Erythroblast (primary cell): ENCODE results near the gene EHMT1.
"Not testable (repeated sequence)": the region's sequence is repeated elsewhere in the genome, so short reads cannot be mapped to it uniquely, and the experiment has no call there.

Source experiments
- DNase-seq, 2 experiments: peaks; one replicate each; lab custom pipeline; 2025; lab: John Stamatoyannopoulos, UW
- GATA1 ChIP-seq: IDR thresholded peaks from 2 replicates; pipeline ENCODE4 v1.6.1; 2011; ENCODE audit warnings: low read depth, mild to moderate bottlenecking, control low read depth, low read length, moderate library complexity
- POLR2A ChIP-seq: IDR thresholded peaks from 2 replicates; pipeline ENCODE4 v1.6.1; 2011; ENCODE audit warnings: mild to moderate bottlenecking, low read length

EHMT1 gene

DNA sequence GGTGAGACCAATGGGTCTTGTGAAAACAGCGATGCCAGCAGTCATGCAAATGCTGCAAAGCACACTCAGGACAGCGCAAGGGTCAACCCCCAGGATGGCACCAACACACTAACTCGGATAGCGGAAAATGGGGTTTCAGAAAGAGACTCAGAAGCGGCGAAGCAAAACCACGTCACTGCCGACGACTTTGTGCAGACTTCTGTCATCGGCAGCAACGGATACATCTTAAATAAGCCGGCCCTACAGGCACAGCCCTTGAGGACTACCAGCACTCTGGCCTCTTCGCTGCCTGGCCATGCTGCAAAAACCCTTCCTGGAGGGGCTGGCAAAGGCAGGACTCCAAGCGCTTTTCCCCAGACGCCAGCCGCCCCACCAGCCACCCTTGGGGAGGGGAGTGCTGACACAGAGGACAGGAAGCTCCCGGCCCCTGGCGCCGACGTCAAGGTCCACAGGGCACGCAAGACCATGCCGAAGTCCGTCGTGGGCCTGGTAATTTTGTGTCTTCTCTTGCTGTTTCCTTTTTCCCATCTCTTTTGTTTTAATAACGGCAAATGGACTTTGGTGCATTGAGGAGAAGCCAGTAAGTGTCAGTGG is 98.0 kb downstream of the EHMT1 start:
- no peak for TF ChIP-seq GATA1
- TF ChIP-seq POLR2A: no peak
- DNase-seq: no peak

DNA sequence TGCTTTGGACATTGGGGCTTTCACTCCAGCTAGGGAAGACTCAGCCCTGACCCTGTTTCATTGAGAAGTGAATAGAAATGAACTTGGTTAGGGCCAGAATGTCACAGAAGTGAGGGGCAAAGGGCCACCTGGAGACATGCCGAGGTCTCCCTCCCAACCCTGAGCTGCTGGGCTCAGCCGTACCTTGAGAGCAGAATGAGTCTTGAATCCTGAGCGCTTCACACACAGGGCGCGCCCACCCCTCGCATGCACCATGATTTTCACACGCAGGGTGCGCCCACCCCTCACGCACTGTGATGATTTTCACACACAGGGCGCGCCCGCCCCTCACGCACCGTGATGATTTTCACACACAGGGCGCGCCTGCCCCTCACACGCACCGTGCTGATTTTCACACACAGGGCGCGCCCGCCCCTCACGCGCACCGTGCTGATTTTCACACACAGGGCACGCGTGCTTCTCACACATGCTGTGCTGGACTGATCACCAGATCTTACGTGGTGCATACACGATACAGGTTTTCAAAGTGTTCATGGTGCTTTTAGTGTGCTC is 99.0 kb downstream of the EHMT1 start:
- TF ChIP-seq GATA1 (no peak), POLR2A (no peak)
- no peak for DNase-seq

DNA sequence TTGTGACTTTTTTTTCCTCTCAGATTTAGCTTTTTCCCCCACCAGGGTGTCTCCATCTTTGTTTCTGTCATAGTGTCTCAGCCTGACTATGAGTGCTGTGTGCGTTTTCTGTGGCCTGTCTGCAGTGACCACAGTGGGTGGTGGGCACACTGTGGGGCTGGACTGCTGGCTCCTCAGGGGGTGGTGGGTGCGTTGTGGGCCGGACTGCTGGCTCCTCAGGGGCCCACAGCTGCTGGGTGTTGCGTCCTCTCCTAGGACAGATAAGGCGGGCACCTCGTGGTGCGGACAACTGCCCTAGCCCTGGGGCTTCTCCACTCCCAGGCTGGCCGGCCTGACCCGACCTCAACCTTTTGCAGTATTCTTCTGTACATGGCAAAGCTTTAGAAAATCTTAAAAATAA is 100.4 kb downstream of the EHMT1 start:
- no peak for DNase-seq
- TF ChIP-seq GATA1 (no peak), POLR2A (no peak)

DNA sequence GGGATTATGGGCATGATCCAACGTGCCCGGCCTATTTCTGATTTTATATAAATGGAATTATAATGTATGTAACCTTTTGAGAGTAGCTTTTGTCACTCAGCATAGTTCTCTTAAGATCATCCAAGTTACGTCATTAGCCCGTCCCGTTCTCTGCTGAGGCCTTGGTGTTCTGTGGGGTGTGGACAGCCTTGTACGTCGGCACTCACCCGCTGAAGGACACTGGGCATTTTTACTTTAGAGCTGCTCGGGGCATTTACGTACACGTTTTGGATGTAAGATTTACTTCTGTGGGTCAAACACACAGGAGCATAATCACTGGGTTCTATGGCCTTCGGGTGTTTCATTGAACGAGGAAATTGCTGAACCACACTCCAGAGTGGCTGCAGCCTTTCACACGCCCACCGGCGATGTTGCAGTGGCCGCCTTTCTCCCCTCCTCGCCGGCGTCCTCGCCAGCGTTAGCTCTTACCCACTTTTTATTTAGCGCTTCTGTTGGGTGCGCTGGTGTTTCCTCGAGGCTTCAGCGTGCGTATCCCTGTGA is 101.8 kb downstream of the EHMT1 start:
- DNase-seq: no peak
- TF ChIP-seq GATA1: no peak
- TF ChIP-seq POLR2A: no peak

DNA sequence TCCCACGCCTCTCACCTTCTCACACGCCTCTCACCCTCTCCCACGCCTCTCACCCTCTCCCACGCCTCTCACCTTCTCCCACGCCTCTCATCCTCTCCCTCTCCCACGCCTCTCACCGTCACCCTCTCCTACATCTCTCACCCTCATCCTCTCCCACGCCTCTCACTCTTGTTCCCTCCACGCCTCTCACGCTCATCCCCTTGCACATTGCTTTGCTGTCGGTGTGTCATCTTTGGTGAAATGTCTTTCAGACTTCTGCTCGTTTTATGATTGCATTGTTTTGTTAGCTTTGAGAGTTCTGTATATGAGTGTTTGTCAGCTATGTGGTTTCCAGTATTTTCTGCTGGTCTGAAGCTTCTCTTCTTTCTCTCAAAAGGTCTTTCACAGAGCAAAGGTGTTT is 102.7 kb downstream of the EHMT1 start:
- no peak for DNase-seq
- TF ChIP-seq GATA1 (no peak), POLR2A (no peak)

DNA sequence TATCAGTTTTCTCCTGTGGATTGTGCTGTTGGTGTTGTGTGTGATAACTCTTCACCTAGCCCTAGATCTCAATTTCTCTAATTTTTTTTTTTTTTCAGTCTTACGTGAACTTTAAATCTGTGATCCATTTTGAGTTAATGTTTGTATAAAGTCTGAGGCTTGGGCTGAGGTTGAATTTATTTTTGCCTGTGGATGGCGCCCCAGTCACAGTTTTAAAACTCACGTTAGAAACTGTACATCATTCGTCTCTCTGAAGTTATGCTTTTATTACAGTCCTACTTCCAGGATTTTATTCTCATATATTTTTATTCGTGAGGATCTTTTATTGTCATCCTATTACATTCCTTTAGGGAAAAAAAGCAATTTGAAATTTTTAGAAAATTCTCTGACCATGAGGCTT is 103.1 kb downstream of the EHMT1 start:
- TF ChIP-seq GATA1: no peak
- no peak for TF ChIP-seq POLR2A
- DNase-seq: no peak

DNA sequence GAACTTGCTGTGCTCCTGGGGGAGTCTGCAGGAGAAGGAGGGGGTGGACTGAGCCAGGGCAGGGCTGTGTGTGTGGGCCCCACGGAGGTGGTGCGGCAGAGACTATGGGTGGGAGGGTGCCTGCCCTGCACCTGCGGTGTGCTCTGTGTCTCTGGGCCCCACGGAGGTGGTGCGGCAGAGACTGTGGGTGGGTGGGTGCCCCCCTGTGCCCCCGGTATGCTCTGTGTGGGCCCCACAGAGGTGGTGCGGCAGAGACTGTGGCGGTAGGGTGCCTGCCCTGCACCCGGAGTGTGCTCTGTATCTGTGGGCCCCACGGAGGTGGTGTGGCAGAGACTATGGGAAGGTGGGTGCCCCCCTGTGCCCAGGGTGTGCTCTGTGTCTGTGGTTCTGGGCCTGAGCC is 103.7 kb downstream of the EHMT1 start:
- no peak for TF ChIP-seq POLR2A
- TF ChIP-seq GATA1: no peak
- DNase-seq: no peak

DNA sequence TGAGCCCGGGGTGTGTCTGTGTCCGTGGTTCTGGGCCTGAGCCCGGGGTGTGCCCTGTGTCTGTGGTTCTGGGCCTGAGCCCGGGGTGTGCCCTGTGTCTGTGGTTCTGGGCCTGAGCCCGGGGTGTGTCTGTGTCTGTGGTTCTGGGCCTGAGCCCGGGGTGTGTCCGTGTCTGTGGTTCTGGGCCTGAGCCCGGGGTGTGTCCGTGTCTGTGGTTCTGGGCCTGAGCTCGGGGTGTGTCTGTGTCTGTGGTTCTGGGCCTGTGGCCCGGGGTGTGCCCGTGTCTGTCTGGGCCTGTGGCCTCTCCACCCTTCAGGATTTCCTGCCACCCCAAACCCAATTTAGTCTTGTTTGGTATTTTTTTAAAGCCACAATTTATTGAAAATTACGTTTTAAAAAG is 104.6 kb downstream of the EHMT1 start:
- DNase-seq: not testable (repeated sequence)

DNA sequence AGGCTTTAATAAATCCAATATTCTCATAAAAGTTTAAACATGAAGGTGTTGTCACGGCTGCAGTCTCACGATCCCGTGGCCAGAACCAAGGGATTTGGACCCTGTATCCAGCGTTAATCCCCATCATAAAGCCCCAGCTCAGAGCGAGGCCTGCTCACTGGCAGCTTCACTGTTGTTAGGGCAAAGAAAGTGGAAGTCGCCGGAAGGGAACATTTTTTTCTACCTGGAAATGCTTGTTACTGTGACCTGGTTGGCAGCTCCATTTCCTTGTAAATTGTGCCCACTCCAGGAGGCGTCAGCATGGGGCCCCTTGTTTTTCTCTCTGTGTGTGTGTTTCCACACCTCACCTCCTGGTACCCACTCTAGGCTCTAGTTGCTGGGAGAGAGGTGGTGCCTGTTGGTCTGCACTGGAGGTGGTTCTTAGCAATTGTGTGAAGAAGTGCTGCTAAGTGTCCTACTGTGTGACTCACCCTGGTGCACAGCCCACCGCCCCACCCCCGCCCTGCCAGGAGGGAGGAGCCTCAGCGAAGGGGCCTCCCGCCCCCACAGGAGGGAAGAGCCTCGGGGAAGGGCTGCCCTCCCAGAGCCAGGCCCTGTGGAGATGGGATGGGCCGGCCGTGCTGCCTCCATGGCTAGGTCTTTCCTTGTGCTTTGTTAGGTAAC is 105.1 kb downstream of the EHMT1 start:
- TF ChIP-seq POLR2A (no peak), GATA1 (no peak)
- peak in 1 of 2 experiments; percentile 14 for DNase-seq

DNA sequence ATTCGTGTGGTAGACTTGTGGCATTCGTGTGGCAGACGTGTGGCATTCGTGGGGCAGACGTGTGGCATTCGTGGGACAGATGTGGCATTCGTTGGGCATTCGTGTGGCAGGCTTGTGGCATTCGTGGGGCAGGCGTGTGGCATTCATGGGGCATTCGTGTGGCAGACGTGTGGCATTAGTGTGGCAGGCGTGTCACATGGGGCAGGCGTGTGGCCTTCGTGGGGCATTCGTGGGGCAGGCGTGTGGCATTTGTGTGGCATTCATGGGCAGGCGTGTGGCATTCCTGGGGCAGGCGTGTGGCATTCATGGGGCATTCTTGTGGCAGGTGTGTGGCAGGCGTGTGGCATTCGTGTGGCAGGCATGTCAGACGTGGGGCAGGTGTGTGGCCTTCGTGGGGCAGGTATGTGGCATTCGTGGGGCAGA is 106.0 kb downstream of the EHMT1 start:
- TF ChIP-seq POLR2A (no peak), GATA1 (no peak)
- peak; percentile 10 to 35 for DNase-seq

DNA sequence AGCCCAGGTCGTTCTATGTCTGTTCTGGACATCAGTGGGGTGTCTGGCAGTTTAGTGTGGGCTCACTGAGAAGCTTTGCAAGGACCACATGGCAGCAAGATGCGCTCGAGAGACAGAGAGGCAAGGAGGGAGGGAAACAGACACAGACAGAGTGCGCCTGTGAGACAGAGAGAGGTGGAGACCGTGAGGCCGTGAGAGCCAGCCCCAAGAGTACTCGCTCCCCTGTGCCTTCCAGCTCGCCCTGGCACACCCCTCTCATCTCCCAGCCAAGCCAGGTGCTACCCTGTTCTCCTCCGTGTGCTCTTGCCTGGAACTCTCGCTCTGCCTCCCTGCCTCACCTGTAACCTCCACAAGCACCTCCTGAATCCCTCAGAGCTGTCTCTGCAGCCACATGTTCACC is 106.8 kb downstream of the EHMT1 start:
- no peak for DNase-seq

DNA sequence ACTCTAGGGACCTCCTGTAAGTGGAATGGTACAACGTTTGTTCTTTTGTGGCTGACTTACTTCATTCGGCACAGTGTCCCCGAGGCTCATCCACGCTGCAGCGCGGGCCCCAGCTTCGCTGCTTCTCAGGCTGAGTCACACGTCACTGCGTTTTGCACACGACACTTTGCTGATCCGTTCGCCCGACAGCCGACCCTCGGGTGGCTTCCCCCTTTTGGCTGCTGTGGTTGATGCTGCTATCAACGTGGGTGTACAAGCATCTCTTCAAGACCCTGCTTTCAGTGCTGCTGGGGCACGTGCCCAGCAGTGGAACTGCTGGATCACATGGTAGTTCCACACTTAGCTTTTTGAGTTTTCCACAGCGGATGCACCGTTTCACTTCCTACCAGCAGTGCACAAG is 107.5 kb downstream of the EHMT1 start:
- not testable (repeated sequence) for DNase-seq

More for the DNA sequence above, 106.8 kb downstream of the EHMT1 start:
- TF ChIP-seq POLR2A: no peak

DNA sequence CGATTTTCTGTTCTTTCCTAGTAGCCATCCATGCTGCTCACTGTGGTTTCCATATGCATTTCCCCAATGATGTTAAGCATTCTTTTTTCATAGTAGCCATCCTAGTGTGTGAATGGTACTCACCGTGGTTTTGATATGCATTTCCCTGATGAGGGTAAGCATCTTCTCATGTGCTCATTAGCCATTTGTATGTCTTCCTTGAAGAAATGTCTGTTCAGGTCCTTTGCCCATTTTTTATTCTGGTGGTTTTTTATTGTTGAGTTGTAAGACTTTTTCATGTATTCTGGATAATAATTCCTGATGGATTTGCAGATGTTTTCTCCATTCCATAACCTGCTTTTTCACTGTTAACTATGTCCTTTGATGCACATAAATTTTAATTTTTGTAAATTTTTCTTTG is 108.0 kb downstream of the EHMT1 start:
- DNase-seq: no peak
- TF ChIP-seq POLR2A (no peak), GATA1 (no peak)

DNA sequence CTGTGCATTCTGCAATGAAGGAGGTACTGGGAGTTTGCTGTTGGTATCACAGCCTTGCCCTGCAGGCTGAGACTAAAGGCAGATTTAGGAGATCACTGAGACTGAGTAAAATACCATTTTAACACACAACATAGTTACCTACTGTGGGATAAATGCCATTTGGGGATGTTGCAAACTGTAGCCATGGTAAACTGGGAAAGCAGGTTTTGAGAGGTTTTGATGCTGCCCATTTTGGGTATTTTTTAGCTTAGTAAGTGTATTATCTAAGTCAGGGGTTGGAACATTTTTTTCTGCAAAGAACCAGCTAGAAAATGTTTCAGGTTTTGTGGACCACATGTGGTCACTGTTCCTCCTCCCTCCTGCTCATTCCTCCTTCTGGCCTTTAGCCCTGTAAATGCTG is 108.9 kb downstream of the EHMT1 start:
- TF ChIP-seq GATA1: no peak
- no peak for TF ChIP-seq POLR2A
- DNase-seq: no peak
